Lower lobe of right lung (tissue), 2 donors: ENCODE results near the gene DEFB124. TPM values are rescaled to one million over a fixed set of nuclear protein-coding genes. Genes with fewer than 3 reads are reported as not detected.

Source experiments
- ATAC-seq, 2 donors: fragments of 200-7000 bp; cut with Tn5 transposase; one replicate each; pipeline ENCODE4 v1.9.1; 2020 to 2022; ENCODE audit warnings: mild to moderate bottlenecking in 2 of 2, moderate library complexity in 2 of 2
- DNase-seq: peaks from one replicate; pipeline ENCODE4 v3.0.0-alpha.2; 2020
- H3K27ac ChIP-seq: fragments of 200-600 bp; one replicate; pipeline ENCODE4 v1.8.0; 2022
- H3K27me3 ChIP-seq: fragments of 200-600 bp; one replicate; pipeline ENCODE4 v1.8.0; 2022; ENCODE audit warnings: low read depth
- H3K36me3 ChIP-seq: fragments of 200-600 bp; one replicate; pipeline ENCODE4 v1.8.0; 2022; ENCODE audit warnings: mild to moderate bottlenecking
- H3K4me1 ChIP-seq: fragments of 200-600 bp; one replicate; pipeline ENCODE4 v1.8.0; 2022
- H3K4me3 ChIP-seq: fragments of 200-600 bp; one replicate; pipeline ENCODE4 v1.8.0; 2022; ENCODE audit warnings: mild to moderate bottlenecking
- H3K9me3 ChIP-seq: fragments of 200-600 bp; one replicate; pipeline ENCODE4 v1.8.0; 2022
- CTCF ChIP-seq: fragments of 200-600 bp; IDR thresholded peaks from one replicate; pipeline ENCODE4 v1.8.0; 2022; ENCODE audit warnings: antibody characterized with exemption, mild to moderate bottlenecking
- intact Hi-C: fragments of 100-400 bp; cut with DNase I; formaldehyde crosslinking; loops from one replicate; pipeline ENCODE4 v1.11.0; 2022
- total RNA-seq: library from RNA; stranded (reverse); fragmentation: NEBNext Ultra II Directional; extraction: Animal tissue kit (Norgen Biotek cat#: 25700); gene quantifications from one replicate; pipeline ENCODE4 v1.2.1, GENCODE V29; 2021
- donor health status: DM: no; HTN: yes; CAD: no; lungs with severe emphysema.

The DEFB124 gene
- total RNA-seq, 1 donor from 2014 or later: not detected

DNA sequence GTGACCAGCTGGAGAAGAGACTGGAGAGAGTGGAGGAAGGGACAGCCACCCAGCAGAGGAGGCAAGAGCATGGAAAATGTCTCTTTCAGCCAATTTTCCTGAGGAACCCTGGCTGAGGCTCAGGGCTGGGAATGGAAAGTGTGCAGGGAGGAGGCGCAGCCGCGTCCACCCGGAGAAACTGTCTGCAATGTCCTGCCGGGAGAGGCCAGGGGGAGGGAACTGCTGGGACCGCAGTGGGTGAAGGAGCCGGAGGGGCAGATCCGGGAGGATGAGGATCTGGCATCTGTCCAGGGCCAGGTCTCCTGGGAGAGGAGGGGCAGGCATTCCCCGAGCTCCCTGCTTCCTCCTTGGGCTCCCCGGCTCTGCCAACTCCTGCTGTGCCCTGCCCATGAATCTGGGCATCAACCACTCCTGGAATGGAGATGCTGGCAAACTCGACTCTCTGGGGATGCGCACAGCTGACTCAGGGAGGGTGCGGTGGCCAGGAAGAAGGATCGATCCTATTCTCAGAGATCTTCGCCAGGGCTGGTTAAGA is 21.9 kb upstream of the DEFB124 start:
- intact Hi-C loops: no loop called here
- DNase-seq (peak; percentile 55), ATAC-seq (peak; percentile 45 to 82)
- H3K4me3 ChIP-seq: no peak overlapping the region
- peak overlapping the region; percentile 53 for H3K27ac ChIP-seq
- no peaks in the 10 kb centered on the region for H3K9me3 ChIP-seq
- no peaks in the 10 kb centered on the region for H3K4me1 ChIP-seq
- TF ChIP-seq CTCF: no peak
- peaks cover 8% of the 10 kb centered on the region for H3K27me3 ChIP-seq
- no peaks in the 10 kb centered on the region for H3K36me3 ChIP-seq

GRCh38 chr20:31494131-31494530 is 19.2 kb upstream of the DEFB124 start:
- peak; percentile 40 for TF ChIP-seq CTCF
- no peak for DNase-seq
- H3K27ac ChIP-seq: no peak overlapping the region
- no peak overlapping the region for H3K4me3 ChIP-seq
- H3K36me3 ChIP-seq: no peaks in the 10 kb centered on the region
- H3K4me1 ChIP-seq: no peaks in the 10 kb centered on the region
- H3K9me3 ChIP-seq: no peaks in the 10 kb centered on the region
- no peak for ATAC-seq
- intact Hi-C loops: no loop called here
- peaks cover 8% of the 10 kb centered on the region for H3K27me3 ChIP-seq

DNA sequence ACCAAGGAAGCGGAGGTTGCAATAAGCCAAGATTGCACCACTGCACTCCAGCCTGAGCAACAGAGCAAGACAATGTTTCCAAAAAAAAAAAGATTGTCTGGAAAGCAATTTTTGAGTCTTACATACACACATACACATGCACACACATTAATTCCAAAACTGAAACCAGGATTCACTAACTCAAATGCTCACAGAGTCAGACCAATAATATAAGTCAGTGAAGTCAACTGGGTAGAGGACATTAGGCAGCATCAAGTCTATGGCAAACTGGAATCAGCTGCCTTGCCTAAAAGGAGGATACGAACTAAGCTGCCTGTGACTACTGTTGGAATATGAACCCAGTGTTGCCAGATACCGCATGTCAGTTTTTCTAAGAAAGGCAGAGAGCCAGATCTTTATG is 15.8 kb upstream of the DEFB124 start:
- no peaks in the 10 kb centered on the region for H3K36me3 ChIP-seq
- no peak for TF ChIP-seq CTCF
- H3K27me3 ChIP-seq: peaks cover 5% of the 10 kb centered on the region
- no peaks in the 10 kb centered on the region for H3K4me1 ChIP-seq
- H3K27ac ChIP-seq: no peak overlapping the region
- no peak overlapping the region for H3K4me3 ChIP-seq
- DNase-seq: no peak
- intact Hi-C loops: no loop called here
- H3K9me3 ChIP-seq: no peaks in the 10 kb centered on the region
- no peak for ATAC-seq

DNA sequence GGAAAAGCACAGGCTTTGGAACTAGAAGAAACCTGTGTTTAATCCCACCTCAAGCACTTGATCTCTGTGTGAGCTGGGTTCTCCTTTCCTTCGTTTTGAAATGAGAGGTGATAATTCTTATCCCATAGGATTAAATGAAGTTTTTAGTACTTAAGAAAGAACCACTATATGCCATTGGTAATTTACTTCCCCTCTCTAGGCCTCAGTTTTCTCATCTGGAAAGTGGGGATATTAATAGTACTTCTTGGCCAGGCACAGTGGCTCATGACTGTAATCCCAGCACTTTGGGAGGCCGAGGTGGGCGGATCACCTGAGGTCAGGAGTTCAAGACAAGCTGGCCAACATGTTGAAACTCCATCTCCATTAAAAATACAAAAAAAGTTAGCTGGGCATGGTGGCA is 14.2 kb upstream of the DEFB124 start:
- Histone ChIP-seq H3K9me3 (no peaks in the 10 kb centered on the region), H3K4me3 (no peak overlapping the region), H3K27ac (no peak overlapping the region), H3K4me1 (peaks cover 4% of the 10 kb centered on the region), H3K27me3 (peaks cover 21% of the 10 kb centered on the region), H3K36me3 (no peaks in the 10 kb centered on the region)
- ATAC-seq (no peak), DNase-seq (no peak)
- intact Hi-C loops: no loop called here
- no peak for TF ChIP-seq CTCF

- peaks cover 4% of the 10 kb centered on the region for H3K4me1 ChIP-seq
- ATAC-seq (no peak), DNase-seq (no peak)
- no peak for TF ChIP-seq CTCF
- H3K27ac ChIP-seq: no peak overlapping the region
- no peaks in the 10 kb centered on the region for H3K36me3 ChIP-seq
- peaks cover 25% of the 10 kb centered on the region for H3K27me3 ChIP-seq
- H3K4me3 ChIP-seq: no peak overlapping the region
- H3K9me3 ChIP-seq: no peaks in the 10 kb centered on the region
- intact Hi-C loops: no loop called here
Observed at GRCh38 chr20:31488115-31488514, 13.2 kb upstream of the DEFB124 start.
